Upper lobe of right lung (tissue), 1 donor: ENCODE data around the gene CDKN2A. TPM values are rescaled to one million over a fixed set of nuclear protein-coding genes. Genes with fewer than 3 reads are reported as not detected.

Experiments
- ATAC-seq: fragments of 200-7000 bp; cut with Tn5 transposase; one replicate; pipeline ENCODE4 v1.9.1; 2020; ENCODE audit warnings: mild to moderate bottlenecking, moderate library complexity
- DNase-seq: peaks from one replicate; pipeline ENCODE4 v3.0.0-alpha.2; 2020
- H3K27ac ChIP-seq: fragments of 200-600 bp; one replicate; pipeline ENCODE4 v1.8.0; 2022
- H3K27me3 ChIP-seq: fragments of 200-600 bp; one replicate; pipeline ENCODE4 v1.8.0; 2022; ENCODE audit warnings: mild to moderate bottlenecking
- H3K36me3 ChIP-seq: fragments of 200-600 bp; one replicate; pipeline ENCODE4 v1.8.0; 2022
- H3K4me1 ChIP-seq: fragments of 200-600 bp; one replicate; pipeline ENCODE4 v1.8.0; 2022
- H3K4me3 ChIP-seq: fragments of 200-600 bp; one replicate; pipeline ENCODE4 v1.8.0; 2022; ENCODE audit warnings: mild to moderate bottlenecking
- H3K9me3 ChIP-seq: fragments of 200-600 bp; one replicate; pipeline ENCODE4 v1.8.0; 2022
- intact Hi-C: fragments of 100-400 bp; cut with DNase I; formaldehyde crosslinking; loops from one replicate; pipeline ENCODE4 v1.11.0; 2022
- total RNA-seq: library from RNA; stranded (reverse); fragmentation: NEBNext Ultra II Directional; extraction: Animal tissue kit (Norgen Biotek cat#: 25700); gene quantifications from one replicate; pipeline ENCODE4 v1.2.1, GENCODE V29; 2021
- TF ChIP-seq, protein P1 (sequence below): fragments of 200-600 bp; IDR thresholded peaks from one replicate; pipeline ENCODE4 v1.8.0; 2022; ENCODE audit warnings: antibody characterized with exemption
- donor health status: DM: no; HTN: yes; CAD: no; lungs with severe emphysema.

The CDKN2A gene
- total RNA-seq, 1 donor from 2014 or later: 5.1 TPM

DNA sequence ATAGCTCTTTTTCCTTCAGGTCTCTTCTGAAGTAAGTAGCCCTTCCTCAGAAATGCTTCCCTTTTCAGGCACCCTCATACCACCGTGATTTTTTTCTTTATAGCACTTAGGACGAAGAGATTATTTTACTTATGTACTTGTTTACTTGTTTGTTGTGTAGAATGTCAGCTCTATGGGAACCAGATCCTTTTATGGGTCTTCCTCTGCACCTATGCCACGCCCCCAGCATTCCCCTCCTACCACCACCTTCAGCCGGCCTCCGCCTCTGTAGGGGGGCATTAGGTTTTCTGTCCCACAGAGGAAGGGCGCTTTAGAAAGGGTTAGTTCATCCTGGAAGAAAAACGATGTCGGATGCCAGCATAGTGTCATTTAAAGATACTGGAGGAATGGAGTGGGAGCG is 2.2 kb upstream of the CDKN2A start:
- DNase-seq: no peak
- TF ChIP-seq, protein P1, sequence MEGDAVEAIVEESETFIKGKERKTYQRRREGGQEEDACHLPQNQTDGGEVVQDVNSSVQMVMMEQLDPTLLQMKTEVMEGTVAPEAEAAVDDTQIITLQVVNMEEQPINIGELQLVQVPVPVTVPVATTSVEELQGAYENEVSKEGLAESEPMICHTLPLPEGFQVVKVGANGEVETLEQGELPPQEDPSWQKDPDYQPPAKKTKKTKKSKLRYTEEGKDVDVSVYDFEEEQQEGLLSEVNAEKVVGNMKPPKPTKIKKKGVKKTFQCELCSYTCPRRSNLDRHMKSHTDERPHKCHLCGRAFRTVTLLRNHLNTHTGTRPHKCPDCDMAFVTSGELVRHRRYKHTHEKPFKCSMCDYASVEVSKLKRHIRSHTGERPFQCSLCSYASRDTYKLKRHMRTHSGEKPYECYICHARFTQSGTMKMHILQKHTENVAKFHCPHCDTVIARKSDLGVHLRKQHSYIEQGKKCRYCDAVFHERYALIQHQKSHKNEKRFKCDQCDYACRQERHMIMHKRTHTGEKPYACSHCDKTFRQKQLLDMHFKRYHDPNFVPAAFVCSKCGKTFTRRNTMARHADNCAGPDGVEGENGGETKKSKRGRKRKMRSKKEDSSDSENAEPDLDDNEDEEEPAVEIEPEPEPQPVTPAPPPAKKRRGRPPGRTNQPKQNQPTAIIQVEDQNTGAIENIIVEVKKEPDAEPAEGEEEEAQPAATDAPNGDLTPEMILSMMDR: no peak

DNA sequence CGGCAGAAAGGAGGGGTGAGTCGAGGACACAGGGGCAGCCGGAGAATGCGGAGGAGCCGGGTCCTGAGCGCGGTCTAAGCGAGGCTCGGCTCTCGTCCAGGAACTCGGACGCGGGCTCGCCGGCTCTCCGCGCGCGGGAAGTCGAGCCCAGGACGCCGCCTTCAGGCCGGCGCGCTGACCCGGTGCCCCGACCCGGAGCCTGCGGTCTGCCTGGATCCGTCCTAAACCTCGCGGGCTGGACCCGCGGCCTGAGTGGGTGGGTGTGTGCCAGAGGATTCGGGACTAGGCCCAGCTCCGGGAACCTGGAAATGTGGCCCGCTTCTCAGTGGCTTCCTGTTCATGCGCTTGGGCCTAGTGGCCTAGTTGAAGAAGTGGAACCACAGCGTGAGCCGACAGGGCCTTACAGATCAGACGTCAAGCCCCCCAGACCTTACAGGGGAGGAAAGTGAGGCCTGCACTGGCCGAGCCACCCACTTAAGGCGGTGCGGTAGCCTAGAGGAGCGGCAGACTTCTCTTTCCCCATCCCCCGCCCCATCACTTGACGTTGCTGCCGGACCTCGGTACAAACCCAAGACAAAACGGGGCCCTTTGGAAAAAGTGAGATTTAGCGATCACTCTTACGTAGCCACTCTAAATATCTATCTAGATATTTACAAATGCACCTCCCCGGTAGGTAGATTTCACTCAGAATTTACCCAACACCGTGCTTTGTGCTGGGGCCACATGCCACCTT is 1.6 kb upstream of the CDKN2A start:
- no peaks in the 10 kb centered on the region for H3K36me3 ChIP-seq
- intact Hi-C loops: no loop called here
- H3K27me3 ChIP-seq: peaks cover 18% of the 10 kb centered on the region
- DNase-seq (peak; percentile 80), ATAC-seq (peak; percentile 72)
- peak overlapping the region; percentile 89 for H3K27ac ChIP-seq
- H3K4me3 ChIP-seq: peak overlapping the region; percentile 89
- TF ChIP-seq, protein P1: peak; percentile 20
- H3K9me3 ChIP-seq: no peaks in the 10 kb centered on the region
- no peaks in the 10 kb centered on the region for H3K4me1 ChIP-seq

More for the DNA sequence above, 2.2 kb upstream of the CDKN2A start:
- ATAC-seq: no peak
- Histone ChIP-seq H3K27me3 (peaks cover 12% of the 10 kb centered on the region), H3K9me3 (no peaks in the 10 kb centered on the region), H3K4me3 (no peak overlapping the region), H3K36me3 (no peaks in the 10 kb centered on the region), H3K4me1 (no peaks in the 10 kb centered on the region), H3K27ac (no peak overlapping the region)
- intact Hi-C loops: no loop called here

DNA sequence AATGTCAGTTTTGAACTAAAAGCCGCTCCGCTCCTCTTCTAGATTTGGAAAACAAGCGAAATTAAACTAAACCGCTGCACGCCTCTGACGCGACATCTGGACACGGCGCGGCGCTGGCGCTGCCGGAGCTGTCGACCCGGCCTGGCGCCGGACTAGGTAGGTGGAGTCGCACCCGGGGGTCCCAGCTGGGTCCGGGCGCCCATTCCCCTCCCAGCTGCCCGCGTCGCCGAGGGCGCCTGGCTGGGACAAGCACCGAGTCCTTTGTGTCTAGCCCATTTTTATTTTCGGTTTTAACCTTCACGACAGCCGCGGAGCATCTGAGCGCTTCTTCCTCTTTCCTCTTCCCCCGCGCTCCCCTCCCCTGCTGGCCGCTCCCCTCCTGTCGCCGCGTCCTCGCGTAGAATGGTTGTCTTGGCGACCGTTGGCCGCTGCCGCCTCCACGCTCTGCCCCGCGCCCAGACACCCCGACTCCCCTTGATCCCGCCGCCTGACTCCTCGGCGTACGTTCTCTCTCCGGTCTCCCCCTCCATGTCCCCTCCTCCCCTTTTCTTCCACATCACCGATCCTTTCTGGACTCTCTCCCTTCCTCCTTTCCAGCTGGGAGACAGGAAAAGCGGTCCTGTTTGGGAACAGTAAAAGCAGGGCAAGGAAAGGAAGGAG is 944 bp upstream of the CDKN2A start:
- Histone ChIP-seq H3K36me3 (no peaks in the 10 kb centered on the region), H3K27ac (peak overlapping the region; percentile 89), H3K4me1 (no peaks in the 10 kb centered on the region), H3K27me3 (peaks cover 24% of the 10 kb centered on the region), H3K9me3 (no peaks in the 10 kb centered on the region), H3K4me3 (peak overlapping the region; percentile 89)
- TF ChIP-seq, protein P1: no peak
- DNase-seq (peak; percentile 91), ATAC-seq (peak; percentile 92)
- intact Hi-C loops: no loop called here

DNA sequence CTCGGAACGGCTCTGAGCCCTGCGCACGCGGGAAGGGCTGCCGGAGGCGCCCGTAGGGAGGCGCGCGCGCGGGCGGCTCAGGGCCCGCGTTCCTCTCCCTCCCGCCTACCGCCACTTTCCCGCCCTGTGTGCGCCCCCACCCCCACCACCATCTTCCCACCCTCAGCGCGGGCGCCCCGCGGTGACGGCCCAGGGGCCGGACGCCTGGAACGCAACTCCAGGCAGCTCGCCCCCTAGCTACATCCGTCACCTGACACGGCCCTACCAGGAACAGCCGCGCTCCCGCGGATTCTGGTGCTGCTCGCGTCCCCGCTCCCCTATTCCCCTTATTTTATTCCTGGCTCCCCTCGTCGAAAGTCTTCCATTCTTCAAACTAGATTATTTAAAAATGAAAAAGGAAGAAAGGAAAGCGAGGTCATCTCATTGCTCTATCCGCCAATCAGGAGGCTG is 389 bp upstream of the CDKN2A start, which contains the start of gene CDKN2B-AS1:
CDKN2B-AS1 (plus strand) TSS at position 236 of the 450 bp plus-strand sequence.
- intact Hi-C loops: no loop called here
- H3K27me3 ChIP-seq: peaks cover 29% of the 10 kb centered on the region
- peak; percentile 66 for ATAC-seq

DNA sequence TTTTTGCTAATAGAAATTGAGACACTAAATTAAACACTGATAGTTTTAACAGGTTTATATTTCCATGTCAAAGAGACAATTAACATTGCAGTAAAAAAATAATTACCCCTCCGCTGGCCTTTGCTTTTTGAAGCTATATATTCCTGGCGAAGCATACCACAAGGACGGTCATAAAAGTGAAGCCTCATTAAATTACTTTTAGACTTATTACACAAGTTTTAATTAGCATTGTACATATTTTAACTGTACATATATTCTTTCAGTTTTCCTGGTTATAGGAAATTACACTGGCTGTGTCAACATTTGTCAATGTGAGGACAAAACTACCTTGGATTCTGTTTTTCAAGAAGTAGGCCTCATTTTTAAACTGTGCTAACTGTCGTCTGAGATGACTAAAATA is 1.2 kb downstream of the CDKN2A start:
- Histone ChIP-seq H3K36me3 (no peaks in the 10 kb centered on the region), H3K4me1 (no peaks in the 10 kb centered on the region), H3K4me3 (no peak overlapping the region), H3K27me3 (peaks cover 44% of the 10 kb centered on the region), H3K27ac (no peak overlapping the region), H3K9me3 (no peaks in the 10 kb centered on the region)
- ATAC-seq (no peak), DNase-seq (no peak)
- intact Hi-C loops: no loop called here
- TF ChIP-seq, protein P1: no peak

More for the DNA sequence above, 389 bp upstream of the CDKN2A start, which contains the start of gene CDKN2B-AS1:
- DNase-seq: peak; percentile 78
- Histone ChIP-seq H3K9me3 (no peaks in the 10 kb centered on the region), H3K4me3 (peak within 1 kb of the TSS; percentile 89), H3K27ac (peak within 1 kb of the TSS; percentile 89), H3K4me1 (no peaks in the 10 kb centered on the region), H3K36me3 (no peaks in the 10 kb centered on the region)
- TF ChIP-seq, protein P1: no peak
